ENCODE data around the gene GPR150. TPM values are rescaled to one million over a fixed set of nuclear protein-coding genes. Genes with fewer than 3 reads are reported as not detected.

GPR150 gene
- total RNA-seq, 4 donors from 2014 or later = 0.33 to 2.0 (median 0.63) TPM

- no peak for TF ChIP-seq CTCF (IDR thresholded peaks at IDR 0.05; ENCODE audit: low read depth)
Measured at GRCh38 chr5:95613514-95613913, 6.4 kb upstream of the GPR150 start.

- TF ChIP-seq CTCF (IDR thresholded peaks at IDR 0.05; ENCODE audit: low read depth) = no peak
Measured at GRCh38 chr5:95615164-95615467, 4.8 kb upstream of the GPR150 start.

- no peak for TF ChIP-seq CTCF (IDR thresholded peaks at IDR 0.05; ENCODE audit: low read depth)
Measured at GRCh38 chr5:95617057-95617456, 2.8 kb upstream of the GPR150 start.

DNA sequence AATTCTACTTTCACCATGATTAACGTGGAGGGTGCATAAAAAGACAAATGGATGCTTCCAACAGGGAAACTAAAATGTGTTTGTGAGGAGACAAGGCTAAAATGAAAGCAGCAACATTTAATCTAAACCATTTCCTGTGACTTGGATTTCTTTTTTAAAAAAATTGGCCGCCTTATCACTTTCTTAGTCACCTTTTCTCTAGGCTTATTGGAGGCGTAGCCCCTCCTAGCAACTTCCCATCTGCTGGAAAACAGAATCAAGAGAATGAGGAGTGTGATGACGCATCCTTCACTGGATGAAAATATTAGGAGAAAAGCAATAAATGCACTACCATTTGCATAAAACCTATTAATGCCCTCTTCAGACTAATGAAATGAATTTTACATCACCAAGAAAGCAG is 791 bp upstream of the GPR150 start:
- TF ChIP-seq CTCF (IDR thresholded peaks at IDR 0.05; ENCODE audit: low read depth) = no peak

GRCh38 chr5:95619514-95620029 is 315 bp upstream of the GPR150 start:
- no peak for TF ChIP-seq CTCF (IDR thresholded peaks at IDR 0.05; ENCODE audit: low read depth)

GRCh38 chr5:95620870-95621838 is 1.3 kb downstream of the GPR150 start:
- no peak for TF ChIP-seq CTCF (IDR thresholded peaks at IDR 0.05; ENCODE audit: low read depth)

- no peak for TF ChIP-seq CTCF (IDR thresholded peaks at IDR 0.05; ENCODE audit: low read depth)
Measured at GRCh38 chr5:95621839-95622629, 2.1 kb downstream of the GPR150 start.
